Colonic mucosa (tissue), 4 donors: ENCODE measurements around the gene TBC1D20. TPM values are rescaled to one million over a fixed set of nuclear protein-coding genes. Genes with fewer than 3 reads are reported as not detected.

Experiments
- DNase-seq: peaks from one replicate; pipeline ENCODE4 v3.0.0-alpha.2; 2020
- H3K27ac ChIP-seq: fragments of 200-600 bp; one replicate; pipeline ENCODE4 v1.8.0; 2021
- H3K27me3 ChIP-seq: fragments of 200-600 bp; one replicate; pipeline ENCODE4 v1.8.0; 2021
- H3K36me3 ChIP-seq: fragments of 200-600 bp; one replicate; pipeline ENCODE4 v1.8.0; 2021
- H3K4me1 ChIP-seq: fragments of 200-600 bp; one replicate; pipeline ENCODE4 v1.8.0; 2021; ENCODE audit warnings: mild to moderate bottlenecking
- H3K4me3 ChIP-seq: fragments of 200-600 bp; one replicate; pipeline ENCODE4 v1.8.0; 2021
- H3K9ac ChIP-seq, 2 donors: one replicate each; pipeline ENCODE4 v1.7.0; 2013; ENCODE audit warnings: control low read depth in 2 of 2, low read depth in 2 of 2, low read length in 2 of 2
- H3K9me3 ChIP-seq: fragments of 200-600 bp; one replicate; pipeline ENCODE4 v1.8.0; 2021
- intact Hi-C: fragments of 100-400 bp; cut with DNase I; formaldehyde crosslinking; loops from one replicate; pipeline ENCODE4 v1.14.1; 2022
- total RNA-seq, 2 donors: library from RNA; stranded (reverse); fragmentation: NEBNext Ultra II Directional in 1 of 2; extraction: Animal tissue kit (Norgen Biotek cat#: 25700) in 1 of 2; gene quantifications; one replicate each; pipeline ENCODE4 v1.2.1, GENCODE V29; 2021
- TF ChIP-seq, protein P1 (sequence below): fragments of 200-600 bp; IDR thresholded peaks from one replicate; pipeline ENCODE4 v1.8.0; 2022; ENCODE audit warnings: antibody characterized with exemption, mild to moderate bottlenecking
- donor health status: healthy.
- donor health status: DM: no; HTN: no; CAD: no.
- donor health status: DM: no; HTN: no; CAD: no.

The TBC1D20 gene
- total RNA-seq, 2 donors from 2014 or later, result 25.4 to 31.9 TPM

DNA sequence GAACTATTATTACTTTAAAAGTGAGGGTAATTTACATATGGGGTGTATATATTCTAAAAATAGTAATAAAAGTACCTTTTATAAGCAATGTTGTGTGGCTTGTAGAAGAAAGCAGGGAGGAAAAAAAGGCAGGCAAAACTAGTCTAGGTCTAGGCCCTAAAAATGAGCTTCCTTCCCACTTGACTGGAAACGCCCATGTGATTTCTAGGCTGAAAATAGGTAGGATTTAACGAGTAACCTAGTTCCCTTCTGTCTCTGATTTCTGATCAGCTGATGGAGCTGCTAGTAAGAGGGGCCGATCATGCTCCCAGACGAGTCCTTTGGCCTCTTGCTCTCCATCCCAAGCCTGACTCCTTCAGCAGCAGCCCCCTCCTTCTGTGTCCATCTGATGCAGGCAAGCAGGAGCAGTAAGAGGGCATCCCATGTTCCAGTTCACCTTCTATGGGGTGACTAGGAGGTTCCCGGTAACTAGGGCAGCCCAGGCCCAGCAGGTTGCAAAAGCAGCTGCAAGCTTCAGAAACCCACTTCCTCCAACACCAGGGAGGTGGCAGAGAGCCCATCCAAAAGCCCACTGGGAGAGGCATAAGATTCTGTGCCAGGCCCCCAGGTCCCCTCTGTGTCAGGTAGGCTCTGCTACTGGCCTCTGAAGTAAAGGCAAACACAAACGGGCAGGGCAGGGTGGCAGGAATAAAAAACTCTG, 24.4 kb downstream of the TBC1D20 start:
- DNase-seq, result no peak
- H3K4me1 ChIP-seq, result no peaks in the 10 kb centered on the region
- H3K9me3 ChIP-seq, result no peaks in the 10 kb centered on the region
- no peaks in the 10 kb centered on the region for H3K36me3 ChIP-seq
- H3K4me3 ChIP-seq, result no peak overlapping the region
- no peaks in the 10 kb centered on the region for H3K27me3 ChIP-seq
- no peak overlapping the region for H3K9ac ChIP-seq
- H3K27ac ChIP-seq, result no peak overlapping the region
- TF ChIP-seq, protein P1, sequence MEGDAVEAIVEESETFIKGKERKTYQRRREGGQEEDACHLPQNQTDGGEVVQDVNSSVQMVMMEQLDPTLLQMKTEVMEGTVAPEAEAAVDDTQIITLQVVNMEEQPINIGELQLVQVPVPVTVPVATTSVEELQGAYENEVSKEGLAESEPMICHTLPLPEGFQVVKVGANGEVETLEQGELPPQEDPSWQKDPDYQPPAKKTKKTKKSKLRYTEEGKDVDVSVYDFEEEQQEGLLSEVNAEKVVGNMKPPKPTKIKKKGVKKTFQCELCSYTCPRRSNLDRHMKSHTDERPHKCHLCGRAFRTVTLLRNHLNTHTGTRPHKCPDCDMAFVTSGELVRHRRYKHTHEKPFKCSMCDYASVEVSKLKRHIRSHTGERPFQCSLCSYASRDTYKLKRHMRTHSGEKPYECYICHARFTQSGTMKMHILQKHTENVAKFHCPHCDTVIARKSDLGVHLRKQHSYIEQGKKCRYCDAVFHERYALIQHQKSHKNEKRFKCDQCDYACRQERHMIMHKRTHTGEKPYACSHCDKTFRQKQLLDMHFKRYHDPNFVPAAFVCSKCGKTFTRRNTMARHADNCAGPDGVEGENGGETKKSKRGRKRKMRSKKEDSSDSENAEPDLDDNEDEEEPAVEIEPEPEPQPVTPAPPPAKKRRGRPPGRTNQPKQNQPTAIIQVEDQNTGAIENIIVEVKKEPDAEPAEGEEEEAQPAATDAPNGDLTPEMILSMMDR, result no peak
- intact Hi-C loops, result no loop called here

DNA sequence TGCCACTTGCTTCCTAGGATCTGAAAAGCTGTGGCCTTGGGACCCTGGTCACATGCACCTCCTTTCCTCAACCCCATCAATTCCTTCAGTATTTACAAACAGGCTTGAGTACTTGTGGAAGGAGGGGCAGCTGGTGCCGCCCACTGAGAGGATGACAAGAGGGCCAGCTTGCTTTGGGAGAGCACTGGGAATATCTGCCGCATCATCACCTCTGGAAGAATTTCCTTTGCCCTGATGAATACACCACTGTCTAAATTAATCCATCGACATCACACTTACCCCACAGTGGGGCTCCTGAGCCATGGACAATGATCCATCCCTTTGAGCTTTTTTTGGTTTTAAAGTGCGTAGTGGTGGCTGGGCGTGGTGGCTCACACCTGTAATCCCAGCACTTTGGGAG, 25.9 kb downstream of the TBC1D20 start:
- H3K27me3 ChIP-seq, result no peaks in the 10 kb centered on the region
- intact Hi-C loops, result no loop called here
- H3K9ac ChIP-seq, result no peak overlapping the region
- DNase-seq, result no peak
- H3K4me1 ChIP-seq, result no peaks in the 10 kb centered on the region
- H3K9me3 ChIP-seq, result no peaks in the 10 kb centered on the region
- H3K27ac ChIP-seq, result no peak overlapping the region
- H3K36me3 ChIP-seq, result no peaks in the 10 kb centered on the region
- H3K4me3 ChIP-seq, result no peak overlapping the region
- TF ChIP-seq, protein P1, result no peak

DNA sequence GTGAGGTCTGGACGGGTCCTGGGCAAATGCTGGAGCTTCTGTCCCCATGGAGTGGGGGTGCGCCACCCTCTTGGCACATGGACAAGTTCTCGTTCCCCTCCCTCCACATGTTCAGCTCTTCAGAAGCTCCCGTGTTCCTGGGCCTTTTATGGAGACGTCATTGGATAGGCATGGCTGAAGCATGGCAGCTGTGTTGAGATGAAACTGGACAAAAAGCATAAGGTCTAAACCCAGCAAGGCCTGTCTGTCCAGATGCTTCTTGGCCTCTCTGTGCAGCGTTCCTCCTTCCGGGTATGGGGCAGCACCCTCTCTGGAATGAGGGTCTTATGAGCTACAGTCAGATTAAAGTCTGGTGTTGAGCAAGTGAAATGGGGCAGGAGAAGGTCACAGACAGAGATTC, 26.8 kb downstream of the TBC1D20 start:
- intact Hi-C loops, result no loop called here
- TF ChIP-seq, protein P1, result no peak
- no peak for DNase-seq

DNA sequence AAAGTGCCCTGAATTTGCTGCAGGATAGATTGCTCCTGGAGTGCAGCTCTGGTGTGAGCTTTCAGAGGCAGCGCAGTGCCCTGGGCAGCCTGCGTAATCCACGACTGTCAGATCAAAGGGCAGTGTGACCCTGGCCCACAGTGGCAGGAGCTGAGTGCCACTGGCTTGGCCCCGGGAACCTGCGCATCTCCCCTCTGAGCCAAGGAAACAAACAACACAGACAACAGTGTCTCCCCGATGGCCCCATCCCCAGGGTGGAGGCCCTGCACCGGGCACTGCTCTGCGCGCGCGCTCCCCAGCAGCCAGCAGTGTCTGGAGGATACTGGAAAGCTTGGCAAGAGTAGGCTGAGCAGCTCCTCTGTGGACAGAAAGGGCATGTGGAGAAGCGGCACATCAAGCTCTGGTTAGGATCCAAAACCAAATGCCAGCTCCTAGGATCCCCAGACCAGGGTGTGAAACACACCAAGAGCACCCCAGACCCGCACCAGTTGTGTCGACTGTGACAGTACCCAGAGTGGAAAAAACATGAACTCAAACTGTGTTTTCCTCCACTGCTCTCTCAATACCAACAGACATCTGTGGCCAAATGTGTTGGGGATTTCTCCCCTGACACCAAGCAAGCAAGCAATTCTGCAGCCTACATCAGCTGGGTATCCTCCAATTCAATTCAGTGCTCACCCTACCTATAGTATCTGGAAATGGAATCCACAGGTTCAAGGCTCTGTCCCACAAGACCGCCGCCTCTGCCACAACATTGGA, 27.5 kb downstream of the TBC1D20 start:
- no peak overlapping the region for H3K9ac ChIP-seq
- H3K9me3 ChIP-seq, result no peaks in the 10 kb centered on the region
- no peak overlapping the region for H3K27ac ChIP-seq
- TF ChIP-seq, protein P1, result no peak
- intact Hi-C loops, result loop anchor here (5.0 kb wide), 2 partner anchors 42 to 83 kb away; no protein-coding TSS in a partner anchor
- peaks cover 8% of the 10 kb centered on the region for H3K36me3 ChIP-seq
- no peaks in the 10 kb centered on the region for H3K4me1 ChIP-seq
- no peak for DNase-seq
- H3K27me3 ChIP-seq, result no peaks in the 10 kb centered on the region
- H3K4me3 ChIP-seq, result no peak overlapping the region

More for the DNA sequence above, 26.8 kb downstream of the TBC1D20 start:
- H3K27me3 ChIP-seq, result no peaks in the 10 kb centered on the region
- H3K36me3 ChIP-seq, result peaks cover under 1% of the 10 kb centered on the region
- H3K9me3 ChIP-seq, result no peaks in the 10 kb centered on the region
- no peak overlapping the region for H3K9ac ChIP-seq
- H3K27ac ChIP-seq, result no peak overlapping the region
- H3K4me1 ChIP-seq, result no peaks in the 10 kb centered on the region
- no peak overlapping the region for H3K4me3 ChIP-seq

DNA sequence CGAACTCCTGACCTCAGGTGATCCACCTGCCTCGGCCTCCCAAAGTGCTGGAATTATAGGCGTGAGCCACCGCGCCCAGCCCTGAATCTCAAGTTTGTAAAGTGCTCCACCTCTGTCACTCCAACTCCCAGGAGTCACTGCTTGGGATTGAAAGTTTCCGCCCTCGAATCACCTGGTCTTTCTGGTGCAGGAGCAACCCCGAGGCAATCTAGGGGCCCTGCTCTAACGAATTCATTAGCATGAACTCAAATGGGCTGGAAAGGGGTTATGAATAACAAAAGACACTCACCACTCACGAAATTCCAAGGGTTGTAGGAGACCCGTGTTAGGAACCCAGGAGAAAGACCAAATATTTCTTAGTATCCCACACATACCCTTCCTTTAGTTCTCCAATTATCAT, 28.1 kb downstream of the TBC1D20 start:
- intact Hi-C loops, result loop anchor here (5.0 kb wide), 2 partner anchors 43 to 82 kb away; no protein-coding TSS in a partner anchor
- H3K27ac ChIP-seq, result no peak overlapping the region
- TF ChIP-seq, protein P1, result no peak
- no peaks in the 10 kb centered on the region for H3K9me3 ChIP-seq
- no peak for DNase-seq
- H3K27me3 ChIP-seq, result no peaks in the 10 kb centered on the region
- H3K4me1 ChIP-seq, result no peaks in the 10 kb centered on the region
- no peak overlapping the region for H3K4me3 ChIP-seq
- no peak overlapping the region for H3K9ac ChIP-seq
- peaks cover 14% of the 10 kb centered on the region for H3K36me3 ChIP-seq
